Esophagus squamous epithelium (tissue), 5 donors: ENCODE results near the gene GNAI2. TPM values are rescaled to one million over a fixed set of nuclear protein-coding genes. Genes with fewer than 3 reads are reported as not detected.
"Not testable (repeated sequence)": the region's sequence is repeated elsewhere in the genome, so short reads cannot be mapped to it uniquely, and the experiment has no call there.

ENCODE experiments used
- DNase-seq: peaks from one replicate; lab custom pipeline; 2025; lab: John Stamatoyannopoulos, UW
- H3K27ac ChIP-seq, 4 donors: fragments of 200-600 bp; sonication (generic); one replicate each; pipeline ENCODE4 v1.5.1; 2016 to 2019; ENCODE audit warnings: mild to moderate bottlenecking in 1 of 4
- H3K27me3 ChIP-seq, 4 donors: fragments of 200-600 bp; sonication (generic); 1 replicate in 3 of 4; 2 replicates in 1 of 4; pipeline versions ENCODE4 v1.5.1 to v1.6.0; 2017 to 2021; ENCODE audit warnings: antibody characterized with exemption in 1 of 4
- H3K36me3 ChIP-seq, 3 donors: fragments of 200-600 bp; sonication (generic); one replicate each; pipeline ENCODE4 v1.5.1; 2016 to 2019
- H3K4me1 ChIP-seq, 3 donors: fragments of 200-600 bp; sonication (generic); one replicate each; pipeline ENCODE4 v1.5.1; 2017 to 2019
- H3K4me3 ChIP-seq, 4 donors: fragments of 200-600 bp; sonication (generic); 1 replicate in 3 of 4; 2 replicates in 1 of 4; pipeline ENCODE4 v1.5.1; 2016 to 2019; ENCODE audit warnings: mild to moderate bottlenecking in 2 of 4, moderate library complexity in 1 of 4
- H3K9me3 ChIP-seq, 3 donors: fragments of 200-600 bp; sonication (generic); one replicate each; pipeline ENCODE4 v1.5.1; 2016 to 2019
- POLR2A ChIP-seq, 4 donors: fragments of 450-650 bp; IDR thresholded peaks; one replicate each; pipeline ENCODE4 v1.6.1; 2017; ENCODE audit warnings: antibody characterized with exemption in 4 of 4, mild to moderate bottlenecking in 4 of 4, moderate library complexity in 3 of 4
- WGBS, 2 donors: methylation state at CpG; one replicate each; pipeline ENCODE4 v1.1.5; 2018; 5-methylcytosine and 5-hydroxymethylcytosine counted together
- intact Hi-C: fragments of 100-400 bp; cut with DNase I; formaldehyde crosslinking; loops from one replicate; pipeline ENCODE4 v1.15.0; 2022
- total RNA-seq, 4 donors: library from RNA; depleted of rRNA; stranded (reverse); fragments of >200 nt; gene quantifications; one replicate each; pipeline ENCODE4 v1.1.0, GENCODE V29; 2016
- TF ChIP-seq, protein P1 (sequence below), 6 experiments: fragments of 450-650 bp in 4 of 6; fragments of 200-600 bp in 2 of 6; sonication (generic) in 2 of 6; IDR thresholded peaks; one replicate each; pipeline ENCODE4 v1.5.1; 2016 to 2019; ENCODE audit warnings: antibody characterized with exemption in 6 of 6, mild to moderate bottlenecking in 4 of 6, moderate library complexity in 4 of 6
- donor health status: DM: yes; HTN: yes; CAD: no.

The GNAI2 gene
- total RNA-seq, 4 donors from 2014 or later: 39.8 to 122 (median 76.5) TPM

DNA sequence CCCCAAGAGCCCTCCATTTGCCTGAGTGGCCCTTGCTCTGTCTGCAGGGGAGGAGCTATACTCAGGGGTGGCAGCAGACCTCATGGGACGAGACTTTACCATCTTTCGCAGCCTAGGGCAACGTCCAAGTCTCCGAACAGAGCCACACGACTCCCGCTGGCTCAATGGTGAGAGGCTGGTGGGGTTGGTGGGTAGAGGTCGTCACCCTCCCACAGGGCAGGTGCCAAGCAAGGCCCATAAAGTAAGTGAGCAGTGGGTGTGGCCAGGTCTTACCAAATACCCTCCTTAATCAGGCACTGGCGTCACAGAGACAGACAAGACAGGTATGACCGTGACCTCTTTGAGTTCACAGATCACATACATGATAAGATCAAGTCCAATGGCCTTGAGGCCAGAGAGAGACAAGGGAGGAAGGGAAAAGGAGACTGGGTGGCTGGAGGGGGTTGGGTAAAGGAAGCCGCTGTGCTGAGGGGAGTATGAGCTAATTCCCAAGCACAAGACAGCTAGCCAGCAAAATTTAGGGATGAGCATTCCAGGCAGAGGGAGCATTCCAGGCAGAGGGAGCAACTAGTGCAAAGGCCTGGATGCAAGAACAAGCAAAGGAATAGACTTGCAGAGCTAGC, 35.4 kb downstream of the GNAI2 start:
- 85 to 88% methylated on average over 5 to 9 of the region's 10 CpGs for WGBS, 2 donors
- intact Hi-C loops: loop anchor here (5.0 to 10.0 kb wide), 2 partner anchors 53 to 79 kb away; partner anchors contain the start of genes GNAT1, HYAL2 and TUSC2
- DNase-seq: no peak
- H3K4me3 ChIP-seq: no peak overlapping the region
- no peak overlapping the region for H3K27ac ChIP-seq
- peaks cover 0 to 33% (median 3%) of the 10 kb centered on the region in 4 donors for H3K27me3 ChIP-seq
- peaks cover 22 to 90% (median 58%) of the 10 kb centered on the region in 3 donors for H3K4me1 ChIP-seq
- H3K36me3 ChIP-seq: no peaks in the 10 kb centered on the region
- H3K9me3 ChIP-seq: no peaks in the 10 kb centered on the region
- TF ChIP-seq, protein P1, sequence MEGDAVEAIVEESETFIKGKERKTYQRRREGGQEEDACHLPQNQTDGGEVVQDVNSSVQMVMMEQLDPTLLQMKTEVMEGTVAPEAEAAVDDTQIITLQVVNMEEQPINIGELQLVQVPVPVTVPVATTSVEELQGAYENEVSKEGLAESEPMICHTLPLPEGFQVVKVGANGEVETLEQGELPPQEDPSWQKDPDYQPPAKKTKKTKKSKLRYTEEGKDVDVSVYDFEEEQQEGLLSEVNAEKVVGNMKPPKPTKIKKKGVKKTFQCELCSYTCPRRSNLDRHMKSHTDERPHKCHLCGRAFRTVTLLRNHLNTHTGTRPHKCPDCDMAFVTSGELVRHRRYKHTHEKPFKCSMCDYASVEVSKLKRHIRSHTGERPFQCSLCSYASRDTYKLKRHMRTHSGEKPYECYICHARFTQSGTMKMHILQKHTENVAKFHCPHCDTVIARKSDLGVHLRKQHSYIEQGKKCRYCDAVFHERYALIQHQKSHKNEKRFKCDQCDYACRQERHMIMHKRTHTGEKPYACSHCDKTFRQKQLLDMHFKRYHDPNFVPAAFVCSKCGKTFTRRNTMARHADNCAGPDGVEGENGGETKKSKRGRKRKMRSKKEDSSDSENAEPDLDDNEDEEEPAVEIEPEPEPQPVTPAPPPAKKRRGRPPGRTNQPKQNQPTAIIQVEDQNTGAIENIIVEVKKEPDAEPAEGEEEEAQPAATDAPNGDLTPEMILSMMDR (IDR thresholded peaks at IDR 0.05): no peak
- no peak for TF ChIP-seq POLR2A (IDR thresholded peaks at IDR 0.05)

DNA sequence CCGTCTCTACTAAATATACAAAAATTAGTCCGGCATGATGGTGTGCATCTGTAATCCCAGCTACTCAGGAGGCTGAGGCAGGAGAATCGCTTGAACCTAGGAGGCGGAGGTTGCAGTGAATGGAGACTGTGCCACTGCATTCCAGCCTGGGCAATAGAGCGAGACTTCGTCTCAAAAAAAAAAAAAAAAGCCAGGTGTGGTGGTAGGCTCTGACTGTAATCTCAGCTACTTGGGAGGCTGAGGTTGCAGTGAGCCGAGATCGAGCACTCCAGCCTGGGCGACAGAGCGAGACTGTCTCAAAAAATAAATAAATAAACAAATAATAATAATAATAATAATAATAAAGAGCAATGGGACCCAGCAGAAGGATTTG, 36.5 kb downstream of the GNAI2 start:
- DNase-seq, H3K9me3 ChIP-seq, H3K36me3 ChIP-seq: not testable (repeated sequence)
- 58 to 65% methylated on average over 10 of the region's 10 CpGs for WGBS, 2 donors
- peaks cover 0 to 40% (median 3%) of the 10 kb centered on the region in 4 donors for H3K27me3 ChIP-seq
- H3K27ac ChIP-seq: peak overlapping the region in 1 of 4 donors; percentile 43
- H3K4me1 ChIP-seq: peaks cover 22 to 80% (median 53%) of the 10 kb centered on the region in 3 donors
- peak overlapping the region in 3 of 4 donors; percentile 39 to 63 (median 40) for H3K4me3 ChIP-seq
- intact Hi-C loops: loop anchor here (2.0 to 10.0 kb wide), 3 partner anchors 46 to 80 kb away; partner anchors contain the start of genes GNAT1, HYAL2 and TUSC2

GRCh38 chr3:50272911-50273688, 37.1 kb downstream of the GNAI2 start:
- peaks cover 0 to 40% (median 3%) of the 10 kb centered on the region in 4 donors for H3K27me3 ChIP-seq
- H3K9me3 ChIP-seq: no peaks in the 10 kb centered on the region
- WGBS, 2 donors: 0 to 5% methylated on average over 7 to 26 of the region's 61 CpGs
- DNase-seq: no peak
- H3K36me3 ChIP-seq: no peaks in the 10 kb centered on the region
- TF ChIP-seq, protein P1 (IDR thresholded peaks at IDR 0.05): peak; percentile 97 to 100 (median 99)
- TF ChIP-seq POLR2A (IDR thresholded peaks at IDR 0.05): no peak
- intact Hi-C loops: loop anchor here (2.0 to 10.0 kb wide), 3 partner anchors 46 to 81 kb away; partner anchors contain the start of genes GNAT1, HYAL2 and TUSC2
- peaks cover 22 to 74% (median 48%) of the 10 kb centered on the region in 3 donors for H3K4me1 ChIP-seq
- peak overlapping the region in 2 of 4 donors; percentile 43 to 49 for H3K27ac ChIP-seq
- peak overlapping the region; percentile 18 to 63 (median 40) for H3K4me3 ChIP-seq

DNA sequence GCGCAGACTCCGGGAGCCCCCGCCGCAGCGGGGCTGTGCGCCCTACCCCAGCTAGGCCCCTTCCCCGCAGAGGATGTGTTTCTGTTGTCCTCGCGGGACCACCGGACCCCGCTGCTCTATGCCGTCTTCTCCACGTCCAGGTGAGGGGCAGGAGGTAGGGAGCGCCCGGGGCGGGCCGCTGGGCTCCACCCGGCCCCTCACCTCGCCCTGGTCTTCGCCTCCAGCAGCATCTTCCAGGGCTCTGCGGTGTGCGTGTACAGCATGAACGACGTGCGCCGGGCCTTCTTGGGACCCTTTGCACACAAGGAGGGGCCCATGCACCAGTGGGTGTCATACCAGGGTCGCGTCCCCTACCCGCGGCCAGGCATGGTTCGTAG, 37.7 kb downstream of the GNAI2 start:
- peaks cover 18 to 70% (median 42%) of the 10 kb centered on the region in 3 donors for H3K4me1 ChIP-seq
- TF ChIP-seq, protein P1 (IDR thresholded peaks at IDR 0.05): no peak
- no peak for TF ChIP-seq POLR2A (IDR thresholded peaks at IDR 0.05)
- no peak for DNase-seq
- H3K4me3 ChIP-seq: peak overlapping the region in 2 of 4 donors; percentile 39 to 63
- WGBS, 2 donors: 38 to 66% methylated on average over 6 to 7 of the region's 31 CpGs
- H3K36me3 ChIP-seq: no peaks in the 10 kb centered on the region
- H3K27me3 ChIP-seq: peaks cover 0 to 40% (median 3%) of the 10 kb centered on the region in 4 donors
- intact Hi-C loops: loop anchor here (2.0 to 10.0 kb wide), 3 partner anchors 47 to 81 kb away; partner anchors contain the start of genes GNAT1, HYAL2 and TUSC2
- H3K27ac ChIP-seq: peak overlapping the region in 1 of 4 donors; percentile 43
- no peaks in the 10 kb centered on the region for H3K9me3 ChIP-seq

GRCh38 chr3:50274371-50275104, 38.5 kb downstream of the GNAI2 start:
- H3K9me3 ChIP-seq: no peaks in the 10 kb centered on the region
- TF ChIP-seq POLR2A (IDR thresholded peaks at IDR 0.05): no peak
- TF ChIP-seq, protein P1 (IDR thresholded peaks at IDR 0.05): peak; percentile 69 to 87 (median 78)
- no peaks in the 10 kb centered on the region for H3K36me3 ChIP-seq
- H3K4me3 ChIP-seq: no peak overlapping the region
- intact Hi-C loops: loop anchor here (5.0 to 10.0 kb wide), 2 partner anchors 50 to 82 kb away; partner anchors contain the start of genes GNAT1, HYAL2 and TUSC2
- H3K27me3 ChIP-seq: peaks cover 0 to 40% (median 3%) of the 10 kb centered on the region in 4 donors
- 2 to 34% methylated on average over 11 to 15 of the region's 26 CpGs for WGBS, 2 donors
- peaks cover 11 to 67% (median 33%) of the 10 kb centered on the region in 3 donors for H3K4me1 ChIP-seq
- no peak overlapping the region for H3K27ac ChIP-seq
- no peak for DNase-seq
